Measurements from ENCODE around the gene EFEMP2.

Gene EFEMP2

GRCh38 chr11:65855927-65856363 lies 16.7 kb downstream of the EFEMP2 start:
- H3K14ac ChIP-seq (ENCODE audit: low read length) = no peak overlapping the region
- no peaks in the 10 kb centered on the region for H3K27me3 ChIP-seq (ENCODE audit: control insufficient read depth in 3 of 3, insufficient read depth in 3 of 3, low read depth in 1 of 3, low read length in 3 of 3)
- H3K4me1 ChIP-seq (ENCODE audit: control insufficient read depth in 2 of 2, insufficient read depth in 1 of 2, low read depth in 1 of 2, low read length in 2 of 2) = peaks cover 0 to 8% of the 10 kb centered on the region in 2 donors
- no peak overlapping the region for H2BK15ac ChIP-seq (ENCODE audit: low read length)
- H3K4ac ChIP-seq (ENCODE audit: low read length) = no peak overlapping the region
- H2BK120ac ChIP-seq (ENCODE audit: low read depth, low read length) = no peak overlapping the region
- no peak for DNase-seq (ENCODE audit: low spot score)
- no peak overlapping the region for H3K18ac ChIP-seq (ENCODE audit: low read length)
- H3K9ac ChIP-seq (ENCODE audit: low read depth, low read length, poor library complexity) = no peak overlapping the region
- H4K8ac ChIP-seq (ENCODE audit: low read depth, low read length) = no peak overlapping the region
- no peak overlapping the region for H3K23ac ChIP-seq (ENCODE audit: low read depth, low read length, poor library complexity)
- H2BK5ac ChIP-seq (ENCODE audit: low read length) = no peak overlapping the region
- H3K4me3 ChIP-seq (ENCODE audit: low read length in 2 of 2) = peak overlapping the region in 1 of 2 donors; percentile 83
- H4K91ac ChIP-seq (ENCODE audit: low read depth, low read length, poor library complexity) = no peak overlapping the region
- H3K79me1 ChIP-seq (ENCODE audit: low read depth, low read length) = peaks cover 28% of the 10 kb centered on the region
- no peak overlapping the region for H2BK12ac ChIP-seq (ENCODE audit: low read length)
- H2AFZ ChIP-seq (ENCODE audit: low read length) = no peak overlapping the region
- peaks cover 6 to 12% of the 10 kb centered on the region in 2 donors for H3K9me3 ChIP-seq (replicated peaks in 1 of 2; ENCODE audit: control insufficient read depth in 2 of 2, insufficient read depth in 1 of 2, low read depth in 1 of 2, low read length in 2 of 2)
- H2AK5ac ChIP-seq (ENCODE audit: low read depth, low read length) = no peak overlapping the region
- H3K36me3 ChIP-seq (replicated peaks in 1 of 2; ENCODE audit: control insufficient read depth in 2 of 2, insufficient read depth in 2 of 2, low read length in 2 of 2) = peaks cover 50 to 55% of the 10 kb centered on the region in 2 donors
- no peak overlapping the region for H3K4me2 ChIP-seq (ENCODE audit: insufficient read depth, low read length, poor library complexity, severe bottlenecking)
- no CpG with 5 or more reads among the region's 15 CpGs for WGBS, 2 donors (ENCODE audit: extremely low coverage in 2 of 2, insufficient read length in 2 of 2, insufficient replicate concordance in 1 of 2)
- H3K27ac ChIP-seq (replicated peaks; ENCODE audit: low read length) = no peak overlapping the region

GRCh38 chr11:65854852-65855837 lies 17.5 kb downstream of the EFEMP2 start:
- Histone ChIP-seq H3K18ac (ENCODE audit: low read length) (no peak overlapping the region), H3K4me1 (ENCODE audit: control insufficient read depth in 2 of 2, insufficient read depth in 1 of 2, low read depth in 1 of 2, low read length in 2 of 2) (peaks cover under 1 to 8% of the 10 kb centered on the region in 2 donors), H2BK12ac (ENCODE audit: low read length) (no peak overlapping the region), H3K4me3 (ENCODE audit: low read length in 2 of 2) (peak overlapping the region in 1 of 2 donors; percentile 83), H4K8ac (ENCODE audit: low read depth, low read length) (no peak overlapping the region), H2BK5ac (ENCODE audit: low read length) (no peak overlapping the region), H2BK15ac (ENCODE audit: low read length) (no peak overlapping the region), H3K36me3 (replicated peaks in 1 of 2; ENCODE audit: control insufficient read depth in 2 of 2, insufficient read depth in 2 of 2, low read length in 2 of 2) (peaks cover 51 to 55% of the 10 kb centered on the region in 2 donors), H2AK5ac (ENCODE audit: low read depth, low read length) (no peak overlapping the region), H3K23ac (ENCODE audit: low read depth, low read length, poor library complexity) (no peak overlapping the region), H4K91ac (ENCODE audit: low read depth, low read length, poor library complexity) (no peak overlapping the region), H3K27me3 (ENCODE audit: control insufficient read depth in 3 of 3, insufficient read depth in 3 of 3, low read depth in 1 of 3, low read length in 3 of 3) (no peaks in the 10 kb centered on the region), H3K4ac (ENCODE audit: low read length) (no peak overlapping the region), H2BK120ac (ENCODE audit: low read depth, low read length) (no peak overlapping the region), H2AFZ (ENCODE audit: low read length) (no peak overlapping the region), H3K4me2 (ENCODE audit: insufficient read depth, low read length, poor library complexity, severe bottlenecking) (no peak overlapping the region), H3K79me1 (ENCODE audit: low read depth, low read length) (peaks cover 23% of the 10 kb centered on the region), H3K14ac (ENCODE audit: low read length) (no peak overlapping the region), H3K9me3 (replicated peaks in 1 of 2; ENCODE audit: control insufficient read depth in 2 of 2, insufficient read depth in 1 of 2, low read depth in 1 of 2, low read length in 2 of 2) (peaks cover 6 to 14% of the 10 kb centered on the region in 2 donors), H3K27ac (replicated peaks; ENCODE audit: low read length) (no peak overlapping the region), H3K9ac (ENCODE audit: low read depth, low read length, poor library complexity) (peak overlapping the region; percentile 51)
- no CpG with 5 or more reads among the region's 15 CpGs for WGBS, 2 donors (ENCODE audit: extremely low coverage in 2 of 2, insufficient read length in 2 of 2, insufficient replicate concordance in 1 of 2)
- DNase-seq (ENCODE audit: low spot score) = no peak

GRCh38 chr11:65854161-65854592 lies 18.4 kb downstream of the EFEMP2 start:
- peak overlapping the region; percentile 3 for H3K23ac ChIP-seq (ENCODE audit: low read depth, low read length, poor library complexity)
- H3K36me3 ChIP-seq (replicated peaks in 1 of 2; ENCODE audit: control insufficient read depth in 2 of 2, insufficient read depth in 2 of 2, low read length in 2 of 2) = peaks cover 51 to 55% of the 10 kb centered on the region in 2 donors
- H3K4me2 ChIP-seq (ENCODE audit: insufficient read depth, low read length, poor library complexity, severe bottlenecking) = no peak overlapping the region
- no peak overlapping the region for H3K4me3 ChIP-seq (ENCODE audit: low read length in 2 of 2)
- H3K9me3 ChIP-seq (replicated peaks in 1 of 2; ENCODE audit: control insufficient read depth in 2 of 2, insufficient read depth in 1 of 2, low read depth in 1 of 2, low read length in 2 of 2) = peaks cover 6 to 14% of the 10 kb centered on the region in 2 donors
- H4K91ac ChIP-seq (ENCODE audit: low read depth, low read length, poor library complexity) = no peak overlapping the region
- H2AFZ ChIP-seq (ENCODE audit: low read length) = no peak overlapping the region
- H3K4me1 ChIP-seq (ENCODE audit: control insufficient read depth in 2 of 2, insufficient read depth in 1 of 2, low read depth in 1 of 2, low read length in 2 of 2) = peaks cover 4 to 6% of the 10 kb centered on the region in 2 donors
- no peak overlapping the region for H2BK12ac ChIP-seq (ENCODE audit: low read length)
- H3K79me1 ChIP-seq (ENCODE audit: low read depth, low read length) = peaks cover 23% of the 10 kb centered on the region
- H2BK5ac ChIP-seq (ENCODE audit: low read length) = no peak overlapping the region
- H3K14ac ChIP-seq (ENCODE audit: low read length) = no peak overlapping the region
- H3K4ac ChIP-seq (ENCODE audit: low read length) = no peak overlapping the region
- H2BK120ac ChIP-seq (ENCODE audit: low read depth, low read length) = no peak overlapping the region
- no peak overlapping the region for H3K18ac ChIP-seq (ENCODE audit: low read length)
- H3K27me3 ChIP-seq (ENCODE audit: control insufficient read depth in 3 of 3, insufficient read depth in 3 of 3, low read depth in 1 of 3, low read length in 3 of 3) = no peaks in the 10 kb centered on the region
- H4K8ac ChIP-seq (ENCODE audit: low read depth, low read length) = no peak overlapping the region
- H3K9ac ChIP-seq (ENCODE audit: low read depth, low read length, poor library complexity) = no peak overlapping the region
- DNase-seq (ENCODE audit: low spot score) = no peak
- H2BK15ac ChIP-seq (ENCODE audit: low read length) = no peak overlapping the region
- no peak overlapping the region for H3K27ac ChIP-seq (replicated peaks; ENCODE audit: low read length)
- no CpG with 5 or more reads among the region's 4 CpGs for WGBS, 2 donors (ENCODE audit: extremely low coverage in 2 of 2, insufficient read length in 2 of 2, insufficient replicate concordance in 1 of 2)
- no peak overlapping the region for H2AK5ac ChIP-seq (ENCODE audit: low read depth, low read length)

Measured in neuronal stem cell (in vitro differentiated cells).